MM.1S (cell line): ENCODE data around the gene VSIR.
A peak's percentile ranks its signal among the peaks of the same experiment; 100 is the strongest.

Experiments used
- DNase-seq: peaks from one replicate; pipeline ENCODE4 v3.0.0-alpha.2; 2015
- H2AFZ ChIP-seq: fragments of 300-600 bp; sonication (generic); 2 replicates; pipeline ENCODE4 v1.6.0; 2016; ENCODE audit warnings: antibody characterized with exemption, low read length
- H3F3A ChIP-seq: fragments of 300-600 bp; sonication (generic); 2 replicates; pipeline ENCODE4 v1.6.1; 2016; ENCODE audit warnings: mild to moderate bottlenecking, antibody characterized with exemption, low read length, moderate library complexity, mixed read lengths; ENCODE audit not compliant: insufficient read depth
- H3K27ac ChIP-seq: fragments of 300-600 bp; sonication (generic); 2 replicates; pipeline ENCODE4 v1.5.1; 2016; ENCODE audit warnings: mild to moderate bottlenecking, low read length
- H3K27me3 ChIP-seq: fragments of 300-600 bp; sonication (generic); replicated peaks from 2 replicates; pipeline ENCODE4 v1.6.0; 2016; ENCODE audit warnings: low read length; ENCODE audit not compliant: insufficient read depth
- H3K36me3 ChIP-seq: fragments of 300-600 bp; sonication (generic); replicated peaks from 2 replicates; pipeline ENCODE4 v1.6.1; 2016; ENCODE audit warnings: mild to moderate bottlenecking, low read length, mixed read lengths; ENCODE audit not compliant: insufficient read depth
- H3K4me1 ChIP-seq: fragments of 300-600 bp; sonication (generic); 2 replicates; pipeline ENCODE4 v1.6.1; 2016; ENCODE audit warnings: low read length, mixed read lengths
- H3K4me2 ChIP-seq: fragments of 300-600 bp; sonication (generic); 2 replicates; pipeline ENCODE4 v1.6.0; 2016; ENCODE audit warnings: low read depth, low read length
- H3K4me3 ChIP-seq: fragments of 300-600 bp; sonication (generic); 2 replicates; pipeline ENCODE4 v1.5.1; 2016; ENCODE audit warnings: low read length, mixed read lengths
- H3K79me2 ChIP-seq: fragments of 300-600 bp; sonication (generic); 2 replicates; pipeline ENCODE4 v1.6.1; 2016; ENCODE audit warnings: mixed run types, low read length, mixed read lengths
- H3K9ac ChIP-seq: fragments of 300-600 bp; sonication (generic); 2 replicates; pipeline ENCODE4 v1.6.1; 2016; ENCODE audit warnings: low read length, mixed read lengths
- H3K9me2 ChIP-seq: fragments of 300-600 bp; sonication (generic); replicated peaks from 2 replicates; pipeline ENCODE4 v1.6.1; 2016; ENCODE audit warnings: mild to moderate bottlenecking, low read length, mixed read lengths; ENCODE audit not compliant: insufficient read depth
- H3K9me3 ChIP-seq: fragments of 300-600 bp; sonication (generic); replicated peaks from 2 replicates; pipeline ENCODE4 v1.6.1; 2016; ENCODE audit warnings: mild to moderate bottlenecking, low read length, mixed read lengths; ENCODE audit not compliant: insufficient read depth
- H4K20me1 ChIP-seq: fragments of 300-600 bp; sonication (generic); 2 replicates; pipeline ENCODE4 v1.6.1; 2016; ENCODE audit warnings: mild to moderate bottlenecking, low read length, moderate library complexity, mixed read lengths; ENCODE audit not compliant: insufficient read depth
- CTCF ChIP-seq: fragments of 300-600 bp; sonication (generic); IDR thresholded peaks from 2 replicates; pipeline ENCODE4 v1.5.1; 2016; ENCODE audit warnings: antibody characterized with exemption, low read length, mixed read lengths
- EZH2 ChIP-seq: fragments of 300-600 bp; sonication (generic); optimal IDR thresholded peaks from 2 replicates; pipeline ENCODE3; 2017; ENCODE audit warnings: low read depth, mild to moderate bottlenecking, antibody characterized with exemption, low read length, mixed read lengths
- EZH2phosphoT487 ChIP-seq: fragments of 300-600 bp; sonication (generic); IDR thresholded peaks from 2 replicates; pipeline ENCODE4 v1.6.1; 2018; ENCODE audit warnings: antibody characterized with exemption, low read length

VSIR gene

DNA sequence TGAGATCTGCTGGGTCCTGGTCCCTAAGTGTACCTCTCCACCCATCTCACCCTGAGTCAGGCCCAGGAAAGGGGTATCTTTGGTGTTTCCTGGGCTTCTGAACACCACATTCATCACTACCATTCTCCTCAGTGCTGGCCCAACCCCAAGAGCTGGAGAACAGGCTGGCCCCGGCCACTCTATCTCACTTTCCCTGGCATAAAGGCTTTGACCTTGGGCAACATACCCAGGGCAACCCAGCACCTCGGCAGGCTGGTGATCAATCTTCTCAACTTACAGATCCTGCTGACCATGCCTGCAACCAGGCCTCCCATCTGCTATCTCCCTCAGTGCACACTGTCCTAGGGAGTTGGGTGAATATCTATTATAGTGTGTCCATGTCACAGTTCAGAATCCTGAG is 2.1 kb downstream of the VSIR start:
- Histone ChIP-seq H3K9me3 (no peaks in the 10 kb centered on the region), H3K79me2 (no peaks in the 10 kb centered on the region; the same call in 1 of the 2 replicates), H3K9ac (no peak overlapping the region), H3K36me3 (no peaks in the 10 kb centered on the region), H3K27ac (no peak overlapping the region), H3K4me1 (peaks cover 23% of the 10 kb centered on the region), H3K4me2 (no peak overlapping the region), H3F3A (peaks cover 10% of the 10 kb centered on the region), H4K20me1 (no peaks in the 10 kb centered on the region), H2AFZ (no peak overlapping the region), H3K4me3 (no peak overlapping the region), H3K9me2 (no peaks in the 10 kb centered on the region), H3K27me3 (no peaks in the 10 kb centered on the region)
- DNase-seq, result no peak
- no peak for TF ChIP-seq EZH2

- Histone ChIP-seq H3K36me3 (no peaks in the 10 kb centered on the region), H2AFZ (no peak overlapping the region), H3F3A (peaks cover 10% of the 10 kb centered on the region), H3K27ac (no peak overlapping the region), H3K4me2 (no peak overlapping the region), H3K79me2 (no peaks in the 10 kb centered on the region; the same call in 1 of the 2 replicates), H3K4me1 (peaks cover 23% of the 10 kb centered on the region), H3K9me3 (no peaks in the 10 kb centered on the region), H3K9ac (no peak overlapping the region), H3K4me3 (no peak overlapping the region), H4K20me1 (no peaks in the 10 kb centered on the region), H3K27me3 (no peaks in the 10 kb centered on the region), H3K9me2 (no peaks in the 10 kb centered on the region)
- no peak for DNase-seq
- TF ChIP-seq EZH2 (no peak), EZH2phosphoT487 (no peak), CTCF (no peak)
These were observed 2.5 kb downstream of the VSIR start for GRCh38 chr10:71770789-71771188.

GRCh38 chr10:71770255-71770654 is 3.1 kb downstream of the VSIR start:
- Histone ChIP-seq H4K20me1 (no peaks in the 10 kb centered on the region), H3K4me2 (no peak overlapping the region), H2AFZ (no peak overlapping the region), H3F3A (peaks cover 10% of the 10 kb centered on the region), H3K27me3 (no peaks in the 10 kb centered on the region), H3K9me3 (no peaks in the 10 kb centered on the region), H3K4me1 (peaks cover 23% of the 10 kb centered on the region), H3K4me3 (no peak overlapping the region), H3K9me2 (no peaks in the 10 kb centered on the region), H3K27ac (peak overlapping the region; percentile 71; the same call in 1 of the 2 replicates), H3K36me3 (no peaks in the 10 kb centered on the region), H3K9ac (no peak overlapping the region), H3K79me2 (no peaks in the 10 kb centered on the region; the same call in 1 of the 2 replicates)
- DNase-seq, result no peak
- TF ChIP-seq CTCF (no peak), EZH2phosphoT487 (no peak), EZH2 (no peak)

DNA sequence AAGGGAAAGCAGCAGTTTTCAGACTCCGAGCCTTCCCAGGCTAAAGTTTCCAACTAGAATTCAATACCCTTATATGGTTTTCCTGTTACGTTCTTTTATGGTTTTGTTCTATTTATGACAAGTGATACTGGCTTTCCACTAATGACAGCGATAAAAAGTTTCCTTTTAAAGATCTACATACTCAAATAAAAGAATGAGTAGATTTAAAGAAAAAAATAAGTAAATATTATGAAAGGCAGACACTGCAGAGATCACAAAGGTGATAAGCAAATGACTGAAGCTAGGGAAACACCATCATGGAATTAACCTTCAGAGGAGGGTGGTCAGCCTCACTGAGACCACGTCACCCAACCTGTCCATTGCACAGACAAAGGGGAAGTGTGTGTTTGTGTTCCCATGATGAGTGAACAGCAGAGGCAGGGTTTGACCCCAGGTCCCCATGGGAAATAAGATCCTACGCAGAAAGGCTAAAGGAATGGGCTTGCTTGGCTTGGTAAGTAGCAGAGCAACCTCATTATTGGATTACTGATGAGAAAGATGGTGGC is 4.0 kb downstream of the VSIR start:
- DNase-seq, result no peak
- Histone ChIP-seq H3F3A (peaks cover 10% of the 10 kb centered on the region), H3K27me3 (no peaks in the 10 kb centered on the region), H3K36me3 (no peaks in the 10 kb centered on the region), H3K9me3 (no peaks in the 10 kb centered on the region), H3K9ac (peak overlapping the region; percentile 42; the same call in 1 of the 2 replicates), H2AFZ (peak overlapping the region; percentile 63), H3K4me2 (peak overlapping the region; percentile 90), H3K4me1 (peaks cover 18% of the 10 kb centered on the region), H3K9me2 (no peaks in the 10 kb centered on the region), H3K27ac (peak overlapping the region; percentile 71), H3K79me2 (no peaks in the 10 kb centered on the region; the same call in 1 of the 2 replicates), H3K4me3 (peak overlapping the region; percentile 36), H4K20me1 (no peaks in the 10 kb centered on the region)
- no peak for TF ChIP-seq CTCF
- no peak for TF ChIP-seq EZH2phosphoT487
- TF ChIP-seq EZH2, result no peak
